Tibial nerve (tissue), 4 donors: ENCODE results near the gene ABCC4. TPM values are rescaled to one million over a fixed set of nuclear protein-coding genes. Genes with fewer than 3 reads are reported as not detected.

Experiments
- DNase-seq, 2 donors: peaks; one replicate each; pipeline ENCODE4 v3.0.0-alpha.2; 2019; ENCODE audit warnings: low spot score in 2 of 2
- H3K27ac ChIP-seq, 4 donors: fragments of 200-600 bp; sonication (generic) in 3 of 4; one replicate each; pipeline ENCODE4 v1.5.1; 2017 to 2019; ENCODE audit warnings: mild to moderate bottlenecking in 1 of 4
- H3K27me3 ChIP-seq, 2 donors: fragments of 200-600 bp; sonication (generic) in 1 of 2; one replicate each; pipeline versions ENCODE4 v1.5.1 to v1.6.0; 2017 to 2019
- H3K36me3 ChIP-seq, 3 donors: fragments of 200-600 bp; sonication (generic); one replicate each; pipeline ENCODE4 v1.5.1; 2018 to 2019
- H3K4me1 ChIP-seq, 4 donors: fragments of 200-600 bp; sonication (generic) in 3 of 4; one replicate each; pipeline ENCODE4 v1.5.1; 2017 to 2019
- H3K4me3 ChIP-seq, 4 donors: fragments of 200-600 bp; sonication (generic) in 3 of 4; one replicate each; pipeline ENCODE4 v1.5.1; 2017 to 2019; ENCODE audit warnings: mild to moderate bottlenecking in 1 of 4, moderate library complexity in 1 of 4
- H3K9me3 ChIP-seq, 4 donors: fragments of 200-600 bp; sonication (generic) in 3 of 4; one replicate each; pipeline ENCODE4 v1.5.1; 2017 to 2019
- CTCF ChIP-seq, 5 experiments: fragments of 200-600 bp in 3 of 5; fragments of 450-650 bp in 2 of 5; sonication (generic) in 3 of 5; IDR thresholded peaks; one replicate each; pipeline ENCODE4 v1.5.1; 2016 to 2019; ENCODE audit warnings: antibody characterized with exemption in 5 of 5, mild to moderate bottlenecking in 3 of 5, moderate library complexity in 2 of 5
- EP300 ChIP-seq, 2 donors: sonication (generic); formaldehyde crosslinking; IDR thresholded peaks; one replicate each; pipeline ENCODE4 v1.6.1; 2017; ENCODE audit warnings: antibody characterized with exemption in 2 of 2, mild to moderate bottlenecking in 1 of 2
- POLR2A ChIP-seq, 2 donors: fragments of 450-650 bp; IDR thresholded peaks; one replicate each; pipeline ENCODE4 v1.6.1; 2017; ENCODE audit warnings: antibody characterized with exemption in 2 of 2, mild to moderate bottlenecking in 2 of 2, moderate library complexity in 2 of 2
- WGBS, 2 donors: methylation state at CpG; one replicate each; pipeline ENCODE4 v1.1.5; 2018; 5-methylcytosine and 5-hydroxymethylcytosine counted together
- total RNA-seq, 4 donors: library from RNA; depleted of rRNA; stranded (reverse); fragments of >200 nt; gene quantifications; one replicate each; pipeline ENCODE4 v1.1.0, GENCODE V29; 2016

The ABCC4 gene
- total RNA-seq, 4 donors from 2014 or later = 5.7 to 20.1 (median 9.3) TPM

DNA sequence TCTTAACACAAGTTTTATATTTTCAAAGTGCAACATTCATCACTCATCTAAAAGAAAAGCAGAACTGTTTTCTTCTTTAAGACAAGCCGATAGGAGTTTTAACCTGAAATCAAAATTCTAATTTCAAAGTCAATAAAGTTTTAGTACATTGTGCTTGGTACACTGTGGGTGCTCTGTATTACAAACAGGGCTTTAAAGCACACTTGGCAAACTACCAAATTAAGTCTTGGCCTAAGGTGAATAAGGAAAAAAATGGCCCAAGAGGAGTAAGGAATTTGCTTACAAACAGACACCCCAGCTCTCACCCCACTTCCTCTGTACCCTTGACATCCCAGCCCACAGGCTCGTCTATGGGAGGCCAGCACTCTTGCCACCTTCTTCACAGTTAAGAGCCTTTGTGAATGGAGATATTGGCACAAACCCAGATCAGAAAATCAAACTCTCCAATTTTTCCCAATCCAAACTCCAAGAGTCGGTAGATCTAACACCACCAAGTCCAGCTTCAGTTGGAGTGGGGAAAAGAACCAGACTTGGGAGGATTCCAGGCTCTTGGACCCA lies 66.0 kb downstream of the ABCC4 start:
- no peaks in the 10 kb centered on the region for H3K27me3 ChIP-seq
- TF ChIP-seq CTCF (IDR thresholded peaks at IDR 0.05) = no peak
- TF ChIP-seq EP300 (IDR thresholded peaks at IDR 0.05) = no peak
- no peak for TF ChIP-seq POLR2A (IDR thresholded peaks at IDR 0.05)
- no peak overlapping the region for H3K27ac ChIP-seq
- no peak overlapping the region for H3K4me3 ChIP-seq
- WGBS, 2 donors = 57 to 72% methylated on average over 3 of the region's 3 CpGs
- DNase-seq = no peak
- no peaks in the 10 kb centered on the region for H3K4me1 ChIP-seq
- H3K9me3 ChIP-seq = no peaks in the 10 kb centered on the region
- no peaks in the 10 kb centered on the region for H3K36me3 ChIP-seq

DNA sequence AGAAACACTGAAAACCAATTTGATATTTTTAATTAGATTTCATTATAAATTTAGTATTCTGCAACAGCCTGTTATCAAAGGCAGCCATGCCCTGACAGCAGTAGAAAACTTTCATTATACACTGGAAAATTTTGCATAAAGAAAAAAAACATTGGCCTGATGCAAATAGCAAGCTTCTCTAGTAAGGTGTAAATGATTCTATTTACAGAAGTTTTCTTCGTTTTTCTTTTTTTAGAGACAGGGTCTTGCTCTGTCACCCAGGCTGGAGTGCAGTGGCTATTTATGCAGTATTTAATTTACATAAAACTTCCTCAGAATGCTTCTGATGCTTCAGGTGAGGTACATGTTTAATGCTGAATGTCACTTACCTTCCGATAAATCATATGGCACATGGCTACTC lies 67.0 kb downstream of the ABCC4 start:
- WGBS, 2 donors = 89 to 90% methylated on average over 2 of the region's 2 CpGs
- Histone ChIP-seq H3K27ac (no peak overlapping the region), H3K4me1 (no peaks in the 10 kb centered on the region), H3K9me3 (no peaks in the 10 kb centered on the region), H3K36me3 (no peaks in the 10 kb centered on the region), H3K27me3 (no peaks in the 10 kb centered on the region), H3K4me3 (no peak overlapping the region)
- TF ChIP-seq CTCF (IDR thresholded peaks at IDR 0.05) (no peak), EP300 (IDR thresholded peaks at IDR 0.05) (no peak), POLR2A (IDR thresholded peaks at IDR 0.05) (no peak)
- no peak for DNase-seq

GRCh38 chr13:95233026-95233635 lies 68.1 kb downstream of the ABCC4 start:
- H3K9me3 ChIP-seq = no peaks in the 10 kb centered on the region
- TF ChIP-seq EP300 (IDR thresholded peaks at IDR 0.05) (no peak), POLR2A (IDR thresholded peaks at IDR 0.05) (no peak), CTCF (IDR thresholded peaks at IDR 0.05) (no peak)
- H3K4me1 ChIP-seq = no peaks in the 10 kb centered on the region
- no peak for DNase-seq
- no peaks in the 10 kb centered on the region for H3K36me3 ChIP-seq
- H3K27me3 ChIP-seq = no peaks in the 10 kb centered on the region
- WGBS, 2 donors = 65 to 66% methylated on average over 4 of the region's 4 CpGs
- H3K27ac ChIP-seq = no peak overlapping the region
- H3K4me3 ChIP-seq = no peak overlapping the region

GRCh38 chr13:95231393-95231792 lies 69.9 kb downstream of the ABCC4 start:
- no peak for TF ChIP-seq POLR2A (IDR thresholded peaks at IDR 0.05)
- TF ChIP-seq CTCF (IDR thresholded peaks at IDR 0.05) = no peak
- no peak for TF ChIP-seq EP300 (IDR thresholded peaks at IDR 0.05)
- DNase-seq = no peak
- Histone ChIP-seq H3K9me3 (no peaks in the 10 kb centered on the region), H3K36me3 (no peaks in the 10 kb centered on the region), H3K27me3 (no peaks in the 10 kb centered on the region), H3K27ac (no peak overlapping the region), H3K4me3 (no peak overlapping the region), H3K4me1 (peaks cover 0 to 3% (median 0%) of the 10 kb centered on the region in 4 donors)
- 84 to 86% methylated on average over 9 of the region's 9 CpGs for WGBS, 2 donors

DNA sequence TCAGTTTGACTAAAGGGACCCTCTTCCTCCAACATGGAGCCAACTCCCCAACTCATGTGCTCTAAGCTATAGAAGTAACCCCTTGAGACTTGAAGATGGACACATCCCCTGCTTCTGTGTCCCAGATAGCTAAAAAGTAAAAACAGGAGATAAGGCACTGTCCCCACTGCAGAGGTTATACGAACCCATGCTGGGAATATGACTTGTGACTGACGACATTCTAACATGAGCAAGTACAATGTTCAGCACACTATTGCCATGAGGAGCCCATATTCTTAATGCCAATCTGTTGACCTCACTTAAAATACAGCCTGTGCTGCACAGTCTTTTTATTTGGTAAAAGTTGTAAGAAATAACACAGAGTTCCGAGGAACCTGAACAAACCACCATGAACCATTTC lies 71.4 kb downstream of the ABCC4 start:
- no peak for TF ChIP-seq POLR2A (IDR thresholded peaks at IDR 0.05)
- TF ChIP-seq CTCF (IDR thresholded peaks at IDR 0.05) = no peak
- no peak for TF ChIP-seq EP300 (IDR thresholded peaks at IDR 0.05)
- H3K27me3 ChIP-seq = no peaks in the 10 kb centered on the region
- peaks cover 0 to 4% (median 0%) of the 10 kb centered on the region in 4 donors for H3K4me1 ChIP-seq
- no peaks in the 10 kb centered on the region for H3K36me3 ChIP-seq
- no peak for DNase-seq
- no peaks in the 10 kb centered on the region for H3K9me3 ChIP-seq
- WGBS, 2 donors = 80 to 91% methylated on average over 3 of the region's 3 CpGs
- no peak overlapping the region for H3K4me3 ChIP-seq
- no peak overlapping the region for H3K27ac ChIP-seq
